WTC11 (cell line): ENCODE results near the gene KRTAP5-9.
"Not testable (repeated sequence)": the region's sequence is repeated elsewhere in the genome, so short reads cannot be mapped to it uniquely, and the experiment has no call there.

Source experiments
- CTCF ChIP-seq: fragments of 200-600 bp; IDR thresholded peaks from 2 replicates; pipeline ENCODE4 v1.8.0; 2022; ENCODE audit warnings: antibody characterized with exemption
- ESRRA ChIP-seq: sonication (generic); formaldehyde crosslinking; IDR thresholded peaks from 2 replicates; pipeline ENCODE4 v1.8.1; 2022; ENCODE audit warnings: mild to moderate bottlenecking, missing genetic modification reagents, borderline replicate concordance
- MAX ChIP-seq: sonication (generic); formaldehyde crosslinking; IDR thresholded peaks from 2 replicates; pipeline ENCODE4 v1.8.0; 2022; ENCODE audit warnings: mild to moderate bottlenecking, missing genetic modification reagents
- MYBL2 ChIP-seq: sonication (generic); formaldehyde crosslinking; IDR thresholded peaks from 2 replicates; pipeline ENCODE4 v1.8.1; 2023; ENCODE audit warnings: mild to moderate bottlenecking, moderate library complexity, missing genetic modification reagents
- NR1H2 ChIP-seq: sonication (generic); formaldehyde crosslinking; IDR thresholded peaks from 2 replicates; pipeline ENCODE4 v1.9.0; 2021; ENCODE audit warnings: mild to moderate bottlenecking, moderate library complexity, missing genetic modification reagents
- PRDM15 ChIP-seq: sonication (generic); formaldehyde crosslinking; IDR thresholded peaks from 2 replicates; pipeline ENCODE4 v1.8.0; 2022; ENCODE audit warnings: missing genetic modification reagents
- STAT6 ChIP-seq: sonication (generic); formaldehyde crosslinking; conservative IDR thresholded peaks from 2 replicates; pipeline ENCODE4 v1.8.1; 2023; ENCODE audit warnings: mild to moderate bottlenecking, low read depth, missing genetic modification reagents, moderate library complexity
- TEAD1 ChIP-seq: sonication (generic); formaldehyde crosslinking; IDR thresholded peaks from 2 replicates; pipeline ENCODE4 v1.8.0; 2022; ENCODE audit warnings: mild to moderate bottlenecking, missing genetic modification reagents
- USF2 ChIP-seq: sonication (generic); formaldehyde crosslinking; IDR thresholded peaks from 2 replicates; pipeline ENCODE4 v1.8.1; 2023; ENCODE audit warnings: mild to moderate bottlenecking, missing genetic modification reagents, moderate library complexity
- ZBTB21 ChIP-seq: sonication (generic); formaldehyde crosslinking; IDR thresholded peaks from 2 replicates; pipeline ENCODE4 v1.8.1; 2023; ENCODE audit warnings: mild to moderate bottlenecking, missing genetic modification reagents, borderline replicate concordance
- ZBTB43 ChIP-seq: sonication (generic); formaldehyde crosslinking; IDR thresholded peaks from 2 replicates; pipeline ENCODE4 v1.8.1; 2023; ENCODE audit warnings: mild to moderate bottlenecking, missing genetic modification reagents
- ZNF121 ChIP-seq: sonication (generic); formaldehyde crosslinking; IDR thresholded peaks from 2 replicates; pipeline ENCODE4 v1.8.0; 2023; ENCODE audit warnings: missing genetic modification reagents
- ZNF317 ChIP-seq: sonication (generic); formaldehyde crosslinking; IDR thresholded peaks from 2 replicates; pipeline ENCODE4 v1.8.1; 2023; ENCODE audit warnings: low read depth, mild to moderate bottlenecking, moderate library complexity, missing genetic modification reagents, borderline replicate concordance

- TF ChIP-seq ZBTB43 (CRISPR knock-in tag); CTCF; ZBTB21; STAT6; USF2 (CRISPR knock-in tag); NR1H2 (CRISPR knock-in tag); ESRRA (CRISPR knock-in tag); MYBL2 (CRISPR knock-in tag); PRDM15 (CRISPR knock-in tag); MAX (CRISPR knock-in tag); ZNF317; ZNF121; TEAD1 (CRISPR knock-in tag): not testable (repeated sequence)
Observed at GRCh38 chr11:71579513-71579912, 31.3 kb downstream of the KRTAP5-9 start.
